NCI-H2029 (cell line): ENCODE results near the gene SRGAP1.
A peak's percentile ranks its signal among the peaks of the same experiment; 100 is the strongest.

Source experiments
- DNase-seq: peaks from one replicate; lab custom pipeline; 2025; lab: John Stamatoyannopoulos, UW

SRGAP1 gene

GRCh38 chr12:63966606-63966975, 122.1 kb downstream of the SRGAP1 start:
- no peak for DNase-seq

DNA sequence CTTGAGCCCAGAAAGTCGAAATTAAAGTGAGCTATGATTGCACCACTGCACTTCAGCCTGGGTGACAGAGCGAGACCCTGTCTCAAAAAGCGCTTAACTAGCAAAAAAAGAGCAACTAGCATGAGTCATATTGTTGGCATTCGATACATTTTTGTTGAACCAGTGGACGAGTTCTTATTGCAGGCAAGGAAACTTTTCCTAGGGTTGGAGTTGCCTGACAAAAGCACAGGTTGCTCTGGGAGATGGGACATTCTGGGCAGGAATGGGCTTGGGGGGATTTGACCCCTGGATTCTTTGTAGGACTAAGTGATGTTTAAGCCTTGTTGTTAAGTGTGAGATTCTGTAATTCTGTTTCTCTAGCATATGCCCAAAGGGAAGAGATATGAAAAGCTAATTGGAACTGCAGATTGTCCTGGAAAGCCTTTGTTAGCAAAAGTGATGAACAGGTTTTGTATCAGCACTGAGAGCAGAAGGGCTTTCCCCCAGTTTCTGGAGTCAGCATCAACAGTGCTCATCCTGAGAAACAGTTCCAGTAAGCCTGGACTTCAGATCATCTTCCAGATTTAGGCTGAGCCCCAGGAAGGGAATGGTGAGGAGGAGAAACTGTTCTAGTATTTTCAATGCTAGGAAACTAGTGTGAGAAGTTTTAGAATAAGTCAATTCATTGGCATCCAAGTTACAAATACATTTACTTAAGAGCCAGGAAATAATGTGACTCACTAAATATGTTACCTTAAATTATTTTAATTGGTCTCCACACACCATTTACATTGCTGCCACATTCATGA, 123.1 kb downstream of the SRGAP1 start:
- no peak for DNase-seq

DNA sequence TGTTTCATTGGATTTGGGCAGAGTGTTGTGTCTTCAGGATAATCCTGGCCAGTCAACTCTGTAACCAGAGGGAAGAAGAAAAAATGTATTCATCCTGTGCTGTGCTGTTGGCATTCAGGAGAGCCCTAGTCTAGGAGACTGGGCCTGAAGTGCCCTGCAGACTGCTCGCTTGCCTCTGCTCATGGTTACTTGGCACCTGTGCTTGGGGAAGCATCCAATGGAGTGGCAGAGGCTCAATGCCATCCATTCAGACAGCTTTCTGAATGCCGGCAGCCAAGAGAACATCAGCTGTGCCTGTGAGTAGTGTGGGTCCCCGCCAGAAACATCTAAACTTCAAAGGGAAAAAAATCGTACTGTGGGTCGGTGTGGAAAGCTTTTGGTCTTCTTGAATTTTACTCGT, 124.2 kb downstream of the SRGAP1 start:
- no peak for DNase-seq

- DNase-seq = no peak
Observed at GRCh38 chr12:63976902-63977395, 132.4 kb downstream of the SRGAP1 start.

DNA sequence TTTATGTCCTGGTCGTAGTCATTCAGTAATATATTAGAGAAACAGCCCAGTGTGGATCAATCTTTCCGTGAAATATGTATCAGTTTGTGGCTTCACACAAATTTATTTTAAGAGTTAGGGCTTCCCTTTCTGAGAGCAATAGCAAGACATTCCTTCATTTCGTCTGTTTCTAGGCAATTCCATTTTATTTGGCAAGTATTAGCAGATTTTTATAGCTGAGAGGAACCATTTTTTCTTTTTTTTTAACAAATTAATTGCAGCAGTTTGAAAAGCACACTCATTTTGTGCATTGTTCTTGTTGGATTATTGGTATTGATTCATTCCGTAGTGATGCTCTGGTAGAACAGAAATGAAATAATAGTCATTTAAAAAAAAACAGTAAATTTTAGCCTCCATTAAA, 132.9 kb downstream of the SRGAP1 start:
- DNase-seq = no peak

DNA sequence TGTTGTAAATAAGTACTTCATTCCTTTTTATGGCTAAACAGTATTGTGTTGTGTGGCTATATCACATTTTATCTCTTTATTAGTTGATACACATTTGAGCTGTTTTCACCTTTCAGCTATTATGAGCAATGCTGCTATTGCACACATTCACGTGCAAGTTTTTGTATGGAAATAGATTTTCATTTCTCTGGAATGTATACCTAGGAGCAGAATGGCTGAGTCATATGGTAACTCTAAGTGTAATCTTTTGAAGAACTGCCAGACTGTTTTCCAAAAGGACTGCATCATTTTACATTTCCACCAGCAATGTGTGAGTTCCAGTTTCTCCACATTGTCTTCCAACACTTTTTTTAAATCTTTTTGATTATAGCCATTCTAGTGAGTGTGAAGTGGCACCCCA, 134.0 kb downstream of the SRGAP1 start:
- DNase-seq = no peak

GRCh38 chr12:63980211-63980610, 135.7 kb downstream of the SRGAP1 start:
- no peak for DNase-seq

DNA sequence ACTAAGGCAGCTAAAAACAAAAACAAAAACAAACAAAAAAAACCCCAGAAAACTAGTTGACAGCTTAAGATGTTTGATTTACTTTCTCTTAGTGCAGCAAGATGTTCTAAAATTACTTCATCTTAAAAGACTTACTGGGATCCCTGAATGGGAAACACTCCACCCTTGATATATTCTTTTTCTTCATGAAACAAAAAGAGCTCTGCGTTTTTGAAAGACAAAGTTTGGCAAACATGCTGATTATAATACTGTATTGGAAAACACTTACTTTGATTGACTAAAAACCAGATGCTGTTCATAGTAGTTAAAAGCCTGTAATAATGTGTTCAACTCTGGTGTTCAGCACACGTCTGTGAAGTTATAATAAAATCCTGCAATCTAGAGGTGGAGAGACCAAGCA, 136.8 kb downstream of the SRGAP1 start:
- no peak for DNase-seq

- DNase-seq = no peak
Observed at GRCh38 chr12:63982604-63983295, 138.2 kb downstream of the SRGAP1 start.

DNA sequence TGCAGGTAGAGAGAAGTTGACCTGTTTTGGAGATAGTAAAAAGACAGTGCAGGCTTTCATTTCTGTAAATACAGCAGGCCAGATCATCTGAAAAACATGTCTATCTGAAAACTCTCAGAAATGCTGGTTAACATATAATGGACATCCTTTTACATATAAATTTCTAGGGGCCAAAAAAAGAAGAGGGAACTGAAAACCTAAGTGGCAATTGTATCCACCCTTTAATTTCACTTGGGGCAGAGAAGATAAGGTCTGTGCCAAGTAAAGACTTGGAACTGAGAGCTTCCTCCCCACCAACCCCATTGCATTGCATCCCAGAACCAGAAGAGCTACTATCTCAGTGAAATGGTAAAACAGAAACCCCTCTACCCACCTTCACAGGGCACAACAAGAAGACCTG, 141.0 kb downstream of the SRGAP1 start:
- DNase-seq = no peak

- no peak for DNase-seq
Observed at GRCh38 chr12:63985945-63986344, 141.4 kb downstream of the SRGAP1 start.

GRCh38 chr12:63989301-63989845, 144.9 kb downstream of the SRGAP1 start:
- peak; percentile 10 for DNase-seq

GRCh38 chr12:63990828-63991547, 146.5 kb downstream of the SRGAP1 start:
- no peak for DNase-seq

DNA sequence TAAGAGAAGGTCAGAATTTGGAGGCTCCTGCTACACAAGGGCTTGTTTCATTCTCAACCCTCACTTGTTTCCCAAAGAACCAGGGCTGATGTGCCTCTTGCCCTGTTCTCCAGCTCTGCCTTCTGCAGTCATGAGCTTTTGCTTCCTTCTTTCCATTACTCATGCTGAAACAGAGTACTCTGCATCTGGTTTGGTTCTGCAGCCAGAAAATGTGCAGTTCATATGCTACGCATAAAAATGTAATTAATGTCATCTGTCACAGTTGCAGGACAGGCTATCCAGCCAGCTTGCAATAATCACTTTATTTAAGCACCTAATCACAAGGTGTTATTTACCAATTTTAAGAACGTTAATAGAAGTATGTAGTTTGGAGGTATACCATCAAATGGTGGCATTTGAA, 150.2 kb downstream of the SRGAP1 start:
- no peak for DNase-seq

GRCh38 chr12:63995512-63995911, 151.0 kb downstream of the SRGAP1 start:
- DNase-seq = peak; percentile 31

DNA sequence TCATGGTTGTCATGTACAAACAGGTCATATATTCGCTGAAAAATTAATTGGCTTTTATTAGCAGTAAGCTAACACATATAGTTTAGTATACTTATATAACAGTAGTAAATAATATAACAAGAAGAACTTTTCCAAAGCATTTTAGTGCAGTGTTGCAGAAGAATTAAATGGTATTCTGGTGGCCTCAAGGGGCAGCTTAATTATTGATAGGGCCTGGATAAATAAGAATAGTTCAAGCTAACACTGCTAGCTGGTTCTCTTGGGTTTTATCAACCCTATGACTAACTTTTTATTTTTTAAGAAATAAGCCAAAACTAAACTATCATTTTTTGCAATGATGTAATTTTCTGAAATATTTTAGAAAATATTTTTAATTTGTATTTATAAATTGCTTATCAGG, 152.1 kb downstream of the SRGAP1 start:
- no peak for DNase-seq

DNA sequence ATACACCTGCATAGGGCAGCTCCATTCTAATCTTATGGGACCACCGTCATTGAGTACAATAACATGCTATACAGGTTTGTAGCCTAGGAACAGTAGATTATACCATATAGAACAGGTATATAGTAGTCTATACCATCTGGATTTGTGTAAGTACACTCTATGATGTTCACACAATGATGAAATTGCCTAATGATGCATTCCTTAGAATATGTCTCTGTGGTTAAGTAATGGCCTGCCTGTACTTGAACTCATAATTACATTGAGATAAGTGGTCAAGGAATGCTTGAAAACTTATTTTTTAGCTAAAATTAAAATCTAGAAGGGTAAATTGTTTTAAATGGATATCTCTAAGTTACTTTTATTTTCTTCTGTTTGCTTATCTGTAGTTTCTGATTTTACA, 152.7 kb downstream of the SRGAP1 start:
- DNase-seq = no peak

DNA sequence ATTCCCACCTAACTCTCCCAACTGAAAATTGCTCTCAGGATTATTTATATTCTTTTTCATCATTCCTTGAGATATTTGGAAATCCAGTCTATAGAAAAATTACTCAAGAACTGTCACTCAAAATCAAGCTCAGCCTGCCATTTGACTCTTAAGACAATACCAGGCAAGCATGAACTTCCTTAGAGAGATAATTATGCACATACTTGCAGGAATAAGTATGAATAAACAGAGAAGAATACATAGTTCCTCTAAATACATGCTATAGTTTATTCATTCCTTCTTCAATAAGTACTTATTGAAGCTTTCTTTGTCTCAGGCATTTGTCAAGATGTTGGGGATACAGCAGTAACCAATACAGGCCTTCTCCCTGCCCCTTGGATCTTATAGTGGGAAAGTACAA, 154.1 kb downstream of the SRGAP1 start:
- no peak for DNase-seq

DNA sequence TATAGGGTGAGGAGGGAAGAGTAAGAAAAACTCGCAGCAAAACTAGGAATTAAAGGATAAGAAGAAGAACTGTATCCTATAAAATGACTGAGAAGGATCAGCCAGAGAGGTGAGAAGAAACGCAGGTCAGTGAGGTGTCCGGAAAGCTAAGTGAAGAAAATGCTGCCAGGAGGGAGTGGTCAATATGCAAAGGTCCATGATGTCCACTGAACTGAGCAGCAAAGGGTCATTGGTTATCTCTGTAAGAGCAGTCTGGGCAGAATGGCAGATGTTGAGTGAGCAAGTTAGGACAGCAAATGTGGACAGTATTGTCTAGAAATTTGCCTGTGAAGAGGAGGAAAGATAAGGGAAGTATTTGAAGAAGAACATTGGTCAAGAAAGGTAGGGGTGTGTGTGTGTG, 155.4 kb downstream of the SRGAP1 start:
- no peak for DNase-seq

DNA sequence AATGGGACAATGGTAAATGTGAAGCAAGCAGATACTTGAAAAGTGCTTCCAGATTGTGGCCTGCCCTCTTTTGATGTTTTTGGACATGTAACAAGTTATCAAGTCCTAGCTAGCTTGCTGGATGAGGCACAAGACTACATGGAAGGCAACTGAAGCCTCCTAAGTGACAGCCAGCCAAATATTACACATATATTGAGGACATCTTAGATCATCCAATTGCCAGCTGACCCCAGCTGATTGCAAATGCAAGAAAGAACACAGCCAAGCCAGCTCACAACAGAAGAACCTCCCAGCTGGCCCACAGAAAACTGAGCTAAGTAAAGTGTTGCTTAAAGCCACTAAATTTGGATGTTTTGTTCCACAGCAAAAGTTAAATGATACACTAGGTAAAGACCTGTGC, 156.9 kb downstream of the SRGAP1 start:
- DNase-seq = no peak

- DNase-seq = no peak
Observed at GRCh38 chr12:64004641-64005040, 160.1 kb downstream of the SRGAP1 start.

DNA sequence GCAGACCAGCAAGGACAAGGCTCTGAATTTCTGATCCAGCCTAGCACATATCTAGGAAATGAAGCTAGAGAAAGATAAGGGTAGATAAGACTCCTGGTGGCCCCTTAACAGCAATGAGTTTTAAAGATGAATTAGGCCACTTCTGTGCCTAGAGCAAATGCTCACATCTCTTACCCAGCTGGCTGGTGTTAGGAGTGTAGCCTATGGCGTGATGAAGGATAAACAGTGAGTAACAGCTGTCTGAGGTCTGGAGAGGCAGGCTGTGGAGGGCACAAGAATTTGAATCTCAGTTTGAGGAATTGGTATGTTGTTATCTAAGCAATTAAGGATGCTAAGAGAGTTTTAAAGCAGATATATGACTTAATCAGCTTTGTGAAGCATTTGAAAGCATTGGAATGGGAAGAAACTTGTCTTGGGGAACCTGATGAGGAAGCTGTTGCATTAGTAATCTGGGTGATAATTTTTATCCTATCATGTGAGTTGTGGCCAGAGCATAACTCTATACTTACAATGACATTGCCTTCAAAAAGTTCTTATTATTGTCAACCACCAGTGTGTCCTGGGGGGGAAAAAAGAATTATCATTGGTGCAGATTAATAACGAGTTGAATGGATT, 161.8 kb downstream of the SRGAP1 start:
- no peak for DNase-seq
